WTC11 (cell line): ENCODE data around the gene STKLD1. TPM values are rescaled to one million over a fixed set of nuclear protein-coding genes. Genes with fewer than 3 reads are reported as not detected.
"Not testable (repeated sequence)": the region's sequence is repeated elsewhere in the genome, so short reads cannot be mapped to it uniquely, and the experiment has no call there.

Experiments used
- ATAC-seq: fragments of 200-7000 bp; cut with Tn5 transposase; 2 replicates; pipeline ENCODE4 v1.10.0; 2021; ENCODE audit warnings: mild to moderate bottlenecking, moderate library complexity
- CTCF ChIA-PET: fragments of 300-600 bp; sonication (Branson Sonifier 250); formaldehyde crosslinking; loops from one replicate; lab custom pipeline; 2021; ENCODE audit warnings: antibody characterized with exemption; lab: Charles Lee
- POLR2A ChIA-PET: fragments of 350-600 bp; sonication (Branson Sonifier 250); formaldehyde crosslinking; loops from one replicate; lab custom pipeline; 2021; ENCODE audit warnings: antibody characterized with exemption; lab: Charles Lee
- DNase-seq: peaks from one replicate; pipeline ENCODE4 v3.0.0; 2021; ENCODE audit warnings: low spot score
- H3K27ac Mint-ChIP-seq: 2 replicates; pipeline ENCODE4 v1.8.0; 2021; ENCODE audit warnings: mixed read lengths
- H3K27me3 Mint-ChIP-seq: 2 replicates; pipeline ENCODE4 v1.8.0; 2021; ENCODE audit warnings: low read depth, mild to moderate bottlenecking, moderate library complexity, mixed read lengths
- H3K36me3 Mint-ChIP-seq: 2 replicates; pipeline ENCODE4 v1.8.0; 2021; ENCODE audit warnings: mixed read lengths
- H3K4me1 Mint-ChIP-seq: 2 replicates; pipeline ENCODE4 v1.8.0; 2022; ENCODE audit warnings: mixed read lengths
- H3K4me3 Mint-ChIP-seq: 2 replicates; pipeline ENCODE4 v1.8.0; 2021; ENCODE audit warnings: mild to moderate bottlenecking, moderate library complexity, mixed read lengths
- H3K9me3 Mint-ChIP-seq: 2 replicates; pipeline ENCODE4 v1.8.0; 2021; ENCODE audit warnings: mixed read lengths
- CDX4 ChIP-seq: fragments of 250-450 bp; sonication (Bioruptor Pico); IDR thresholded peaks from 2 replicates; pipeline ENCODE4 v1.9.0; 2021; ENCODE audit warnings: moderate library complexity, mild to moderate bottlenecking, inconsistent platforms, borderline replicate concordance
- CREB1 ChIP-seq: sonication (generic); formaldehyde crosslinking; IDR thresholded peaks from 2 replicates; pipeline ENCODE4 v1.8.0; 2023; ENCODE audit warnings: mild to moderate bottlenecking, missing genetic modification reagents
- E2F1 ChIP-seq: sonication (generic); formaldehyde crosslinking; IDR thresholded peaks from 2 replicates; pipeline ENCODE4 v1.8.0; 2022; ENCODE audit warnings: mild to moderate bottlenecking, missing genetic modification reagents
- FOXJ3 ChIP-seq: sonication (generic); formaldehyde crosslinking; IDR thresholded peaks from 2 replicates; pipeline ENCODE4 v1.9.0; 2021; ENCODE audit warnings: missing genetic modification reagents, mild to moderate bottlenecking, borderline replicate concordance
- GTF2I ChIP-seq: fragments of 250-450 bp; sonication (Bioruptor Pico); conservative IDR thresholded peaks from 2 replicates; pipeline ENCODE4 v1.4.0; 2021; ENCODE audit warnings: mild to moderate bottlenecking
- KAT7 ChIP-seq: sonication (generic); formaldehyde crosslinking; IDR thresholded peaks from 2 replicates; pipeline ENCODE4 v1.8.1; 2023; ENCODE audit warnings: missing genetic modification reagents, mild to moderate bottlenecking, borderline replicate concordance
- MLX ChIP-seq: sonication (generic); formaldehyde crosslinking; IDR thresholded peaks from 2 replicates; pipeline ENCODE4 v1.8.1; 2023; ENCODE audit warnings: mild to moderate bottlenecking, missing genetic modification reagents, moderate library complexity
- PRDM15 ChIP-seq: sonication (generic); formaldehyde crosslinking; IDR thresholded peaks from 2 replicates; pipeline ENCODE4 v1.8.0; 2022; ENCODE audit warnings: missing genetic modification reagents
- RORB ChIP-seq: fragments of 250-450 bp; sonication (Bioruptor Pico); IDR thresholded peaks from 2 replicates; pipeline ENCODE4 v1.9.0; 2021; ENCODE audit warnings: mild to moderate bottlenecking
- SOX15 ChIP-seq: fragments of 250-450 bp; sonication (Bioruptor Pico); IDR thresholded peaks from 2 replicates; pipeline ENCODE4 v1.9.0; 2021; ENCODE audit warnings: mild to moderate bottlenecking
- TEAD4 ChIP-seq: sonication (generic); formaldehyde crosslinking; IDR thresholded peaks from 2 replicates; pipeline ENCODE4 v1.8.0; 2022; ENCODE audit warnings: mild to moderate bottlenecking, missing genetic modification reagents
- ZNF121 ChIP-seq: sonication (generic); formaldehyde crosslinking; IDR thresholded peaks from 2 replicates; pipeline ENCODE4 v1.8.0; 2023; ENCODE audit warnings: missing genetic modification reagents
- ZNF232 ChIP-seq: sonication (generic); formaldehyde crosslinking; IDR thresholded peaks from 2 replicates; pipeline ENCODE4 v1.8.0; 2022; ENCODE audit warnings: mild to moderate bottlenecking, missing genetic modification reagents
- total RNA-seq: library from RNA; stranded (reverse); gene quantifications from 3 replicates; pipeline ENCODE4 v1.2.3, GENCODE V29; 2021
- TF ChIP-seq, protein P1 (sequence below): sonication (generic); formaldehyde crosslinking; IDR thresholded peaks from 2 replicates; pipeline ENCODE4 v1.8.1; 2022; ENCODE audit warnings: missing genetic modification reagents, borderline replicate concordance
- TF ChIP-seq, protein P2 (sequence below): sonication (generic); formaldehyde crosslinking; IDR thresholded peaks from 2 replicates; pipeline ENCODE4 v1.8.1; 2023; ENCODE audit warnings: mild to moderate bottlenecking, missing genetic modification reagents
- TF ChIP-seq, protein P3 (sequence below): sonication (generic); formaldehyde crosslinking; IDR thresholded peaks from 2 replicates; pipeline ENCODE4 v1.8.1; 2023; ENCODE audit warnings: mild to moderate bottlenecking, missing genetic modification reagents, moderate library complexity

Gene STKLD1
- total RNA-seq, 1 experiment from 2014 or later = 0.98 TPM

DNA sequence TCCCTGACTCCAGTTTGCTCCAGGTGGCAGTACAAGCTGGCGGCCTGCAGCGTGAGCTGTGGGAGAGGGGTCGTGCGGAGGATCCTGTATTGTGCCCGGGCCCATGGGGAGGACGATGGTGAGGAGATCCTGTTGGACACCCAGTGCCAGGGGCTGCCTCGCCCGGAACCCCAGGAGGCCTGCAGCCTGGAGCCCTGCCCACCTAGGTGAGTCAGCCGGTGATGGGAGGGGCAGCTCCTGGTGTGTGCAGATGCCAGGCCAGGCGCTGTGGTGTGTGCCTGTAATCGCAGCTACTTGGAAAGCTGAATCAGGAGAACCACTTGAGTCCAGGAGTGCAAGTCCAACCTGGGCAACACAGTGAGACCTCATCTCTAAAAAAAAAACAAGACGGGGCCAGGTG is 73.6 kb downstream of the STKLD1 start:
- no peak overlapping the region for H3K4me3 Mint-ChIP-seq
- H3K27ac Mint-ChIP-seq = no peak overlapping the region
- TF ChIP-seq KAT7 (CRISPR knock-in tag) (no peak), RORB (CRISPR knock-in tag) (no peak), E2F1 (no peak), PRDM15 (CRISPR knock-in tag) (no peak), CDX4 (CRISPR knock-in tag) (no peak)
- TF ChIP-seq, all 79 proteins: peak for 0
- ChIA-PET CTCF (interaction anchor here (0.8 to 1.6 kb wide), 3 partner anchors 10 to 19 kb away, joined by 3 to 15 read pairs (median 4); partner anchors contain the start of gene CACFD1), POLR2A (no interaction called here)
- Mint-ChIP-seq H3K4me1 (no peaks in the 10 kb centered on the region), H3K27me3 (no peaks in the 10 kb centered on the region), H3K9me3 (no peaks in the 10 kb centered on the region), H3K36me3 (no peaks in the 10 kb centered on the region)
- ATAC-seq (no peak), DNase-seq (peak; percentile 13)

- H3K27me3 Mint-ChIP-seq = not testable (repeated sequence)
Observed at GRCh38 chr9:133451865-133452264, 75.7 kb downstream of the STKLD1 start.

DNA sequence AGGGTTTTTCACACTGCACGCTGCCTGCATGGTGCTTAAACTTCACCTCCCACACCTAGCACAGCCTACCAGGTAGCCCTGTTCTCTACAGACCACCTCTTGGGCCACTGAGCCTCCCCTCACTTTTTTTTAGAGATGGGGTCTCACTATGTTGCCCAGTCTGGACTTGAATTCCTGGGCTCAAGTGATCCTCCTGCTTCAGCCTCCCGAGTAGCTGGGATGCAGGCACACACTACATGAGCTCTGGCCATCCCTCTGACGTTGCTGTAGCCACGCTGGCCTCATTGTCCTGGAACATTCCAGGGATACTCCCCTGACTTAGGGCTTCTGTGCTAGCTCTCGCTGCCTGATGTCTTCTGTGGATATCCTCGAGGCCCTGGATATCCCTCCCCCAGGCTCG is 76.4 kb downstream of the STKLD1 start:
- no peak overlapping the region for H3K4me3 Mint-ChIP-seq
- no peak overlapping the region for H3K27ac Mint-ChIP-seq
- H3K9me3 Mint-ChIP-seq = no peaks in the 10 kb centered on the region
- no peaks in the 10 kb centered on the region for H3K27me3 Mint-ChIP-seq
- no peaks in the 10 kb centered on the region for H3K36me3 Mint-ChIP-seq
- ChIA-PET POLR2A (no interaction called here), CTCF (interaction anchor here (0.7 to 1.5 kb wide), 2 partner anchors 10 kb away, joined by 3 to 4 read pairs; no protein-coding TSS in a partner anchor)
- peaks cover 3% of the 10 kb centered on the region; the same call in 1 of the 2 replicates for H3K4me1 Mint-ChIP-seq
- no peak for DNase-seq
- no peak for ATAC-seq
- TF ChIP-seq FOXJ3 (CRISPR knock-in tag) = no peak
- 0 out of 2 replicates have a peak, but pooled peaks have one; percentile 29 for TF ChIP-seq ZNF121 (CRISPR knock-in tag)
- TF ChIP-seq, all 79 proteins: peak for 1

More at GRCh38 chr9:133451865-133452264, 75.7 kb downstream of the STKLD1 start:
- H3K4me3 Mint-ChIP-seq, H3K27ac Mint-ChIP-seq, H3K9me3 Mint-ChIP-seq, DNase-seq, POLR2A ChIA-PET, H3K4me1 Mint-ChIP-seq, ATAC-seq, H3K36me3 Mint-ChIP-seq: not testable (repeated sequence)
- CTCF ChIA-PET = interaction anchor here (0.6 to 1.5 kb wide), 3 partner anchors 9 to 14 kb away, joined by 3 to 4 read pairs (median 3); no protein-coding TSS in a partner anchor

DNA sequence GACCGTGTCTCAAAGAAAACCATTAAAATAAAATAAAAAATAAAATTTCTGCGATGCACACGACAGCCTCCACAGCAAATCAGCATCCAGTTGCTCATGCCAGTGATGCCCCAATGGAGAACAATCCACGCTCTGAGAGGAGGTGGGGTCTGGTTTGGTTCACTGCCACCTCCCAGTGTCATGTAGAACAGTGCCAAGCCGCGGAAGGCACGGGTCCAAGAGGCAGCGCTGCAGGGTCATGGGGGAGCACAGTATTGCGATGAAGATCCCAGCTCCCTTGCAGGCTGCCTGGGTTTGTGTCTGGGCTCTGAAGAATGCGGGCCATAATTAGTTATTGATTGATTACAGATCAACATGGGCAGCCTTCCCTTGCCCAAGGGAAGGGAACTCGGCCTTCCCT is 77.5 kb downstream of the STKLD1 start:
- DNase-seq (no peak), ATAC-seq (no peak)
- no peaks in the 10 kb centered on the region for H3K27me3 Mint-ChIP-seq
- no peak overlapping the region for H3K4me3 Mint-ChIP-seq
- no peaks in the 10 kb centered on the region for H3K36me3 Mint-ChIP-seq
- no peak overlapping the region for H3K27ac Mint-ChIP-seq
- CTCF ChIA-PET = interaction anchor here (1.2 to 1.4 kb wide), 2 partner anchors 16 to 18 kb away, joined by 3 to 4 read pairs; no protein-coding TSS in a partner anchor
- H3K4me1 Mint-ChIP-seq = peaks cover 5% of the 10 kb centered on the region; the same call in 1 of the 2 replicates
- POLR2A ChIA-PET = no interaction called here
- no peaks in the 10 kb centered on the region for H3K9me3 Mint-ChIP-seq
- no peak for TF ChIP-seq RORB (CRISPR knock-in tag)
- TF ChIP-seq TEAD4 (CRISPR knock-in tag) = no peak
- no peak for TF ChIP-seq GTF2I (CRISPR knock-in tag)
- no peak for TF ChIP-seq MLX (CRISPR knock-in tag)
- no peak for TF ChIP-seq SOX15 (CRISPR knock-in tag)
- TF ChIP-seq, protein P1, sequence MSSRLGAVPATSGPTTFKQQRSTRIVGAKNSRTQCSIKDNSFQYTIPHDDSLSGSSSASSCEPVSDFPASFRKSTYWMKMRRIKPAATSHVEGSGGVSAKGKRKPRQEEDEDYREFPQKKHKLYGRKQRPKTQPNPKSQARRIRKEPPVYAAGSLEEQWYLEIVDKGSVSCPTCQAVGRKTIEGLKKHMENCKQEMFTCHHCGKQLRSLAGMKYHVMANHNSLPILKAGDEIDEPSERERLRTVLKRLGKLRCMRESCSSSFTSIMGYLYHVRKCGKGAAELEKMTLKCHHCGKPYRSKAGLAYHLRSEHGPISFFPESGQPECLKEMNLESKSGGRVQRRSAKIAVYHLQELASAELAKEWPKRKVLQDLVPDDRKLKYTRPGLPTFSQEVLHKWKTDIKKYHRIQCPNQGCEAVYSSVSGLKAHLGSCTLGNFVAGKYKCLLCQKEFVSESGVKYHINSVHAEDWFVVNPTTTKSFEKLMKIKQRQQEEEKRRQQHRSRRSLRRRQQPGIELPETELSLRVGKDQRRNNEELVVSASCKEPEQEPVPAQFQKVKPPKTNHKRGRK (CRISPR knock-in tag) = no peak
- TF ChIP-seq ZNF232 (CRISPR knock-in tag) = no peak
- no peak for TF ChIP-seq E2F1
- no peak for TF ChIP-seq CREB1
- TF ChIP-seq, protein P2, sequence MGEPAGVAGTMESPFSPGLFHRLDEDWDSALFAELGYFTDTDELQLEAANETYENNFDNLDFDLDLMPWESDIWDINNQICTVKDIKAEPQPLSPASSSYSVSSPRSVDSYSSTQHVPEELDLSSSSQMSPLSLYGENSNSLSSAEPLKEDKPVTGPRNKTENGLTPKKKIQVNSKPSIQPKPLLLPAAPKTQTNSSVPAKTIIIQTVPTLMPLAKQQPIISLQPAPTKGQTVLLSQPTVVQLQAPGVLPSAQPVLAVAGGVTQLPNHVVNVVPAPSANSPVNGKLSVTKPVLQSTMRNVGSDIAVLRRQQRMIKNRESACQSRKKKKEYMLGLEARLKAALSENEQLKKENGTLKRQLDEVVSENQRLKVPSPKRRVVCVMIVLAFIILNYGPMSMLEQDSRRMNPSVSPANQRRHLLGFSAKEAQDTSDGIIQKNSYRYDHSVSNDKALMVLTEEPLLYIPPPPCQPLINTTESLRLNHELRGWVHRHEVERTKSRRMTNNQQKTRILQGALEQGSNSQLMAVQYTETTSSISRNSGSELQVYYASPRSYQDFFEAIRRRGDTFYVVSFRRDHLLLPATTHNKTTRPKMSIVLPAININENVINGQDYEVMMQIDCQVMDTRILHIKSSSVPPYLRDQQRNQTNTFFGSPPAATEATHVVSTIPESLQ (CRISPR knock-in tag) = no peak
- TF ChIP-seq, protein P3, sequence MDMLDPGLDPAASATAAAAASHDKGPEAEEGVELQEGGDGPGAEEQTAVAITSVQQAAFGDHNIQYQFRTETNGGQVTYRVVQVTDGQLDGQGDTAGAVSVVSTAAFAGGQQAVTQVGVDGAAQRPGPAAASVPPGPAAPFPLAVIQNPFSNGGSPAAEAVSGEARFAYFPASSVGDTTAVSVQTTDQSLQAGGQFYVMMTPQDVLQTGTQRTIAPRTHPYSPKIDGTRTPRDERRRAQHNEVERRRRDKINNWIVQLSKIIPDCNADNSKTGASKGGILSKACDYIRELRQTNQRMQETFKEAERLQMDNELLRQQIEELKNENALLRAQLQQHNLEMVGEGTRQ = no peak
